DMS153 treated with DMSO at 0.1 percent for 48 hours (cell line): ENCODE results near the gene CCDC61.

ENCODE experiments used
- DNase-seq: peaks from one replicate; lab custom pipeline; 2025; ENCODE audit not compliant: unreplicated experiment; lab: John Stamatoyannopoulos, UW

Gene CCDC61

GRCh38 chr19:46015687-46016425 lies 20.6 kb downstream of the CCDC61 start:
- DNase-seq, result no peak

DNA sequence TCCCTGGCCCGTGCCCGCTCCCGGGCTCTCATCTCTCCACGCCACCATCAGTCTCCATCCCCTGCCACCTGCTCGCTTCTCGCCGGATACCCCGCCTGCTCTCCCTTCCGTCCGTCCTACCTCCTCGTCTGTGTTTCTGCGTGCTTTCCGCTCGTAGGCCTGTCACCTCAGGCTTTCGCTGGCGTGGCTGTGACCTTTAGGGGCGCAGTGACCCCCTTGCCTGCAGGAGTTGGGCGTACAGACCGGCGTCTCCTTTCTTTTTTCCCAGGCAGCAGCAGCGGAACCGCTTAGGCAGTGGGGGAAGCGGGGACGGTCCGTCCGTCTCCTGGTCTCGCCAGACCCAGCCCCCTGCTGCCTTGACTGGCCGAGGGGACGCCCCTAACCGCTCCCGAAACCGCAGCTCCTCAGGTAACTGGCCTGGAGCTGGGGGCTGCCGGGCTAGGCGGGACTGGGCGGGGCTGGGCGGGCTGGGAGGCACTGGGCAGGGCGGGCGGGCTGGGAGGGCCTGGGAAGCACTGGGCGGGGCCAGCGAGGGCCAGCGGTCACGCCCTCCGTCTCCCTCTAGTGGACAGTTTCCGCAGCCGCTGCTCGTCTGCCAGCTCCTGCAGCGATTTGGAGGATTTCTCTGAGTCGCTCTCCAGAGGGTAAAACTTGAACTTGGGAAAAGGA lies 21.3 kb downstream of the CCDC61 start:
- DNase-seq, result peak; percentile 68

- no peak for DNase-seq
Measured at GRCh38 chr19:46017095-46017429, 21.8 kb downstream of the CCDC61 start.

DNA sequence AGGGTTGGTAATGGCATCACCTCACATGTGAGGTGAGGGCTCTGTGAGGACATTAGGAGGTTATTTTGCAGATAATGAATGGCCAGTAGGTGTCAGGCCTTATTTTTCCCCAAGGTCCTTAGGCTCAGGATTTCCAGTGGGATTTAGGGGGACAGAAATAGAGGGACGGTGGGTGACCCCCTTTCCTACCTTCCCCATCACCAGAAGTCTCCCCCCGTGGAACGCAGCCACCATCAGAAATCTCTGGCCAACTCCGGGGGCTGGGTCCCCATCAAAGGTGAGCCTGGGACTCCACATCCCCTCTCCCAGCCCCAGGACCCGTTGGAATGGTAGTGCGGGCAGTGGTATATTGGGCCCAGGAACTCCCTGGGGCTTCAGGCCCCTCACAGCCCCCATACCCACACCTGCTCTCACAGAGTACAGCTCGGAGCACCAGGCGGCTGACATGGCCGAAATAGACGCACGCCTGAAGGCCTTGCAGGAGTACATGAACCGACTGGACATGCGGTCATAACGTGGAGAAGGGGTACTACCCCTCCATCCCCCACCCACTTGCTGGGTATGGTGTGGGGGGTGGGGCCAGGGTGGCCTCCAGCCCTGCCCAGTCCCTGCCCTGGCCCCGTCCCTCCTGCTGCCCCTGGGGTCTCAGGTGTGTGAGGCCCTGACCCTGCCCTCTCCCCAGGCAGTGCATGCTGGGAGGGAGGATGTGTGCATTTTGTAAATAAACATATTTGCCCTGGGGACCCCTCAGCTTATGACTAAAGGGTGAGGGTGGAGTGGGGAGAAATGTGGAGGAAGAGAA lies 22.8 kb downstream of the CCDC61 start:
- no peak for DNase-seq

- DNase-seq, result no peak
Measured at GRCh38 chr19:46018729-46019251, 23.5 kb downstream of the CCDC61 start.

DNA sequence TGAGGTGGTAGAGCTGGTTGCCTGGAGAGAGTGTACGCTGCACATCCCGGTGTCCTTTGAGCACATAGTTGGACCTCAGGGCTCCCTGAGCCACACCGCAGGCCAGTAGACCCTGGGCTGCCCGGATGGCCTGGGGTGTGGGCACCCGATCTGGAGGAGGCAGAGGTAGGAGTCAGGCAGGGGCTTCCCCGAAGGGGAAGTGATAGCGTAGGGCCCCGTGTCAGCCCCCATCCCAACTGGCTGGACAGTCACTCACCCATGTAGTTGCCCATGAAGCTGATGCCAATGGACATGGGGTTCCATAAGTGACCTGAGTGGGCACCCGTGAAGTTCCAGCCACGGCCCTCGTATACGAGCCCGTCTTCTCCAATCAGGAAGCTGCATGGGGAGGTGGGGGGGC lies 24.0 kb downstream of the CCDC61 start:
- DNase-seq, result no peak

DNA sequence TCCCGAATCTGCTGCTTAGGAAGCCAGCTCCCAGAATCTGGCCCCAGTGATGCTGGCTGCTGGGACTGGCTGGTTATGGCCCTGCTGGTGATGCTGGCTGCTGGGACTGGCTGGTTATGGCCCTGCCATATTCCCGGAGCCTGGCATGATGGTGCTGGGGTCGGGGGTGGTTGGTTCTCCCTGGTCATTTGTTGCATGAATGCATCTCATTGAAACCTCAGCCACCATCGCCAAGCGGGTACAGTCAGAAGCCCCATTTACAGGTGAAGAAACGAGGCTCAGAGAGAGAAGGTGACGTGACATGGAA lies 25.5 kb downstream of the CCDC61 start:
- no peak for DNase-seq

GRCh38 chr19:46021531-46022041 lies 26.3 kb downstream of the CCDC61 start:
- no peak for DNase-seq

DNA sequence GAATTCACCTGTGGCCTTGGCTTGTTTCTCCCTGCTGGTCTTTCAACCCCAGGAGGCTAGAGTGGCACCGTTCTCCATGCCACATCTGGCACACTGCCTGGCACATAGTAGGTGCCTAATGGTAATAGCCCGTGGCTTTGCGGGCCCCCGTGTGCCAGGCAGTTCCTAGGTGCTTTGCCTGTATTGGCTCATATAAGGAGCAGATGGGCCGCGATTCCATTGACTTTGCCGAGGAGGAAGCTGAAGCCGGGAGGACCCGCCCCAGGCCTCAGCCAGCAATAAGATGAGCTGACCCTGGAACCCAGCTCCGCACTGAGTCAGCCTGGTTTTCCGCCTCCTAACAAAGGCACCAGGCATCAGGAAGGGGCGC lies 26.8 kb downstream of the CCDC61 start:
- no peak for DNase-seq

- DNase-seq, result no peak
Measured at GRCh38 chr19:46022431-46023310, 27.4 kb downstream of the CCDC61 start, which contains the start of gene PGLYRP1. TSS of gene PGLYRP1 (minus strand) at chr19:46023053. CDS start at chr19:46023021, 32 bp downstream.

DNA sequence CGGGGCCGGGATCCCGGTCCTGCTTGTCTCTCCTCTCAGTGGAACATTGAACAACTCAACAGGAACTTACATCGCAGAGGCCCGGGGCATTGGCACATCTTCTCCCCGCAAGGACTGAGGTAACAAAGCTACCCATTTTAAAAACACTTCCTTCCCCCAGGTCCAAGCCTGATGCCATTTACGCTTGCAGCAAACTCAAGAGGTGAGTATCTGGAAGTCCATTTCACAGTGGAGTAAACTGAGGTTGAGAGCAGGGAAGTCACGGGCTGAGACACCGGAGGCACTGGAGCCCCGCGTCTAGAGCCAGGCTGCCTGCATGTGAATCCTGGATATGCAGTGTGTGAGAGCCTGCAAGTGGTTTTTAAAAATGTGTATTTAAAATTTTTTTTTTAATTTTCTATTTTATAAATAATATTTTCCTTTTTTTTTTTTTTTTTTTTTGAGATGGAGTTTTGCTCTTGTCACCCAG lies 28.1 kb downstream of the CCDC61 start:
- no peak for DNase-seq

DNA sequence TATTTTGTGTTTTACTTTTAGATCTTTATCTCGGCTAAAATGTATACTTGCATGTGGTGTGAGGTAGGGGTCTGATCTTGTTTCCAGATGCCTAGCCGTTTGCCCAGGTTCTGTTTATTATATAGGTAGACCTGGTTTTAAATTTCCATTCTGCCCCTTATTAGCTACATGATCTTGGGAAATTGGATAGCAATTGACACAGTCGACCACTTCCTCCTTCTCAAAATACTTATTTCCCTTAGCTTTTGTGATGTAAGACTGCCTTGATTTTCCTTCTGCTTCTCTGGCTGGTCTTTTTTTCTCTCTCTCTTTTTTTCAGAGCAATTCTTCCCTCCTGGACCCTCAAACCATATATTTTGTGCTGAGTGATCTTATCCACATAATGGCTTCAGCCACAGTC lies 30.6 kb downstream of the CCDC61 start:
- no peak for DNase-seq

DNA sequence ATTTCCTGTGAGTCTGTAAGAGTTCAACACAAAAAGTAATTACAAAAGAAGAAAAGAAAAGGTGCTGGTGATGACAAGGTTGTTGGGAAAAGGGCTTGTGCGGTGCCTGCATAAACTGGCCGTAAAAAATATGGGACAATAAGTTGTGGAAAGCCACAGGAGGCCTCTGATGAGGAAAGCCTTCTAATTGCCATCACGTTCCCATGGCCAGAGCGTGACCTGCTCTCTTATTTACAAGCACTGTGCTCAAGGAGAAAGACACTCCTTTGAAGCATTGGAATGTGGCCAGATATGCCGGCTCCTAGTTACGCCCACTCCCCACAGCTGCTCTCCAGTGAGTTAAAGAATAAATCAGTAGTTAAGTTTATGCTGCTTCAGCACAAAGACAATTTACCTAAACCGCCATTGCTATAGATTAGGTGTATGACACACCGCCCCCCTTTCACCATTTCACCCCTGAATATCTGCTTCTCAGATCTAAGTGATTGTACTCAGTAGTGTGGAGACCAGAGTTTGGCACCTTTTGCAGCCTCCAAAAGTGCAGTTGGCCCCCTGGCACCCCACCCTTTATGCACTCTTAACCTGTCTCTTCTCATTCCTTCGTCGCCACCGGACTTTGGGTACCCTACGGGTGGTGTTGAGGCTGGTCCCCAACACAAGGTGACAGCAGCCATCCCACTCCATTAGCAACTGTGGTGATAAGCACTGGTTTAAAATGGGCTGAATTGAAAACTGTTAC lies 35.7 kb downstream of the CCDC61 start:
- no peak for DNase-seq

DNA sequence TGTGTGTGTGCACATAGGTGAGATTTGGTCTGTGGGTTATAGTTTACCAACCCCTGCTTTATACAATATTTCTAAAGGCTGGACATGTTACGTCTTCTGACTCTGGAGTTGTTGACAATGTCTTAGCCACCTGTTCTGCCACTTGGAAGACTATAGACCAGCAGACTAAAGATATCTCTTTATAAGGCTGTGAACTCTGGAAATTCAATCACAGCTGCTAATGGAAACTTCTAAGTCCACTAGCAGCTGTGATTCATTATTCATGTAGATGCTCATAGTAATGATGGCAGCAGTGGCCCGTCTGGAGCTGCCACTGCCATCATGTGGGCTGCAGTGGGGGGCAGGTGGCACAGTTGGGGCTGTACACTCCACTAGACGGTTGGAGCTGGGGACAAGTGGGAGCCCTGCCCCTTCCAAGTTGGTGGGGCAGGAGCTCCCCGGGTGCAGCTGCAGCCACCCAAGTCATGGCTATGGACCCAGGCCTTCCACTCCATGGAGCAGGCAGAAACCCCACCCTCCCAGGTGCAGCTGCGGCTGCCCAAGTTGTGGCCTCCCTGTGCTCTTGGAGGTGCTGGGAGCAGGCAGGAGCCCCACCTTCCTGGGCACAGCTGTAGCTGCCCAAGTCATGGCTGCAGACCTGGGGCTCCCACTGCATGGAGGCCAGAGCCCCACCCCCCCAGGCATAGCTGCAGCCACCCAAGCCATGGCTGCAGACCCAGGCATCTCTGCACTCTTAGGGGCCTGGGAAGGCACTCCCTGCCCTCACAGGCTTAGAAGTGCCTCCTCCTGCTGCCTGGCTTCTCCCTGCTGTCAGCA lies 36.7 kb downstream of the CCDC61 start:
- DNase-seq, result no peak

DNA sequence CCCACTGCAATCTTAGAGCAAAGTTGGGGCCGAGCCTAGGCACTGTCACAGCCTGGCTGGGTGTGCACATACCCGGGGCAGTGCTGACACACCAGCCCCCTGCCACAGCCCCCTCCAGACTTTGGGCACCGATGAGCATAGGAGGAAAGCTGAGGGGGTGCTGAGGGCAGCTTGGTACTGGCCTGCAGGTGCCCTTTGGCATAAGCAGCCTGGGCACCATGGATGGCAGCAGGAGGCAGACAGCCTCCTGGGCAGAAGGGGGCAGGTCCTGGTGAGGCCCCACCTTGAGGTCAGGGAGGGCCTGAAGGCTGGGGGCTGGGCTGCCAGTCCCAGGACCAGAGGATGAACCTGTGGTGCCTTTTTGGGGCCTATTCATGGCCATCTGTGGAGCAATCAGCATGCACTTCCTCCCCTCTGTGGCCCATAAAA lies 37.3 kb downstream of the CCDC61 start:
- DNase-seq, result no peak

DNA sequence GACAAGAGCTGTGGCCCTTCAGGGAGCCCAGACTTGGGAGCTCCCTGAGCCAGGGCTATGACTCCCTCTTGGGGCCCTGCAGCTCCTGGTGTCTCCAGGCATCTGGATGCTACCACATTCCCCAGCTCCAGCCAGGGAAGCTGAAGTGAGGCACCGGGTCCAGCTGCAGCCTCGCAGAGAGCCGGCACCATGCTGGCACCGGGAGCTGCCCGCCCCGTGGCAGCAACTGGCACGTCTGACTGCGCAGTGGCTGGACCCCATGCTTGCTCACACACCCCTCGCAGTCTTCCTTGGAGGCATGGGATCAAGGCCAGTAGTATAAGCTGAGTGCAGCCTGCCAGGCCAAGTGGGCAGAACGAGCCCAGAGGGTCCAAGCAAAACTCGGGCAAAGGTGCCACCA lies 38.1 kb downstream of the CCDC61 start:
- DNase-seq, result no peak

- DNase-seq, result no peak
Measured at GRCh38 chr19:46035546-46035945, 40.3 kb downstream of the CCDC61 start.

DNA sequence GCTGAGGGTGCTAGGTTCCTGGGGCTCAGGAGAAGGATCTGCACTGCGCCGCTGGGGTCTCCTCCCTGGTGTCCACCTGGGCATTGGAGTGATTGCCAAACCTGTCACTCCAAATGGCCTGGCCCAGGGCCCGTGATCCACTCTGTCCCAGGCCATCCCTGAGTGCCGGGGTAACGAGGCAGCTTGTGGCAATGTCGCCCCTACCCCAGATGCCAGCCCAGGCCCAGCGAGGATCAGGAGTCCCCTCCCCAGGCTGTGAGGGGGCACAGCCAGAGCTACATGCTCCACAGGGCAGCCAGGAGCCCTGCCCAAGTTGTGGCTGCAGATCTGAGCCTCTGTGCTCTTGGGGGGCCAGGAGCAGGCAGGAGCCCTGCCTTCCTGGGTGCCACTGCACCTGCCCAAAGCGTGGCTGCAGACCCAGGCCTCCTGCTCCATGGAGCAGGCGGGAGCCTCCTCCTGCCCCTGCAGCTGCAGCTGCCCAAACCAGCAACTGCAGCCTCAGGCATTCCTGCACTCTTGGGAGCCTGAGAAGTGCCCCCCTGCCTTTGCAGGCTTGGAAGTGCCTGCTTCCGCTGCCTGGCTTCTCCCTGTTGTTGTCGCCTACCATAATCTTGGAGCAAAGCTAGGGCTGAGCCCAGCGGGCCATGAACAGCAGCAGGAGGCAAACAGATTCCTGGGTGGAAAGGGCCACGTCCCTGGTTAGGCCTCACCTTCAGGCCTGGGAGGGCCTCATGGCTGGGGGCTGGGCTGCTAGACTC lies 40.9 kb downstream of the CCDC61 start:
- DNase-seq, result no peak
